Fibroblast of upper back skin (primary cell): ENCODE data around the gene INO80.

Experiments
- DNase-seq: peaks from one replicate; pipeline ENCODE4 v3.0.0-alpha.2; 2013

Gene INO80

GRCh38 chr15:40943764-40944365, 172.2 kb downstream of the INO80 start:
- no peak for DNase-seq

- DNase-seq = no peak
Observed at GRCh38 chr15:40942878-40943277, 173.2 kb downstream of the INO80 start.

GRCh38 chr15:40942337-40942854, 173.7 kb downstream of the INO80 start:
- DNase-seq = no peak

- DNase-seq = peak; percentile 75
Observed at GRCh38 chr15:40941528-40942336, 174.3 kb downstream of the INO80 start.

- no peak for DNase-seq
Observed at GRCh38 chr15:40941068-40941527, 175.0 kb downstream of the INO80 start.

- no peak for DNase-seq
Observed at GRCh38 chr15:40940296-40940801, 175.7 kb downstream of the INO80 start.

GRCh38 chr15:40938536-40938870, 177.6 kb downstream of the INO80 start:
- no peak for DNase-seq

- no peak for DNase-seq
Observed at GRCh38 chr15:40937762-40938535, 178.1 kb downstream of the INO80 start.

GRCh38 chr15:40936709-40937666, 179.1 kb downstream of the INO80 start:
- peak; percentile 62 for DNase-seq

- no peak for DNase-seq
Observed at GRCh38 chr15:40936234-40936708, 179.8 kb downstream of the INO80 start.

- no peak for DNase-seq
Observed at GRCh38 chr15:40934457-40934856, 181.6 kb downstream of the INO80 start.

- no peak for DNase-seq
Observed at GRCh38 chr15:40933517-40933902, 182.6 kb downstream of the INO80 start.

- no peak for DNase-seq
Observed at GRCh38 chr15:40932649-40933516, 183.2 kb downstream of the INO80 start.

GRCh38 chr15:40932156-40932555, 183.9 kb downstream of the INO80 start:
- DNase-seq = no peak

- DNase-seq = no peak
Observed at GRCh38 chr15:40931300-40932142, 184.6 kb downstream of the INO80 start.

GRCh38 chr15:40930430-40931299, 185.4 kb downstream of the INO80 start:
- DNase-seq = no peak

- DNase-seq = no peak
Observed at GRCh38 chr15:40929660-40930429, 186.2 kb downstream of the INO80 start.
